ENCODE results near the gene ZNF835. TPM values are rescaled to one million over a fixed set of nuclear protein-coding genes. Genes with fewer than 3 reads are reported as not detected.
A peak's percentile ranks its signal among the peaks of the same experiment; 100 is the strongest.

Gene ZNF835
- polyA plus RNA-seq, 3 donors: 0.07 TPM; not detected in 2

GRCh38 chr19:56625708-56626107 is 45.8 kb downstream of the ZNF835 start:
- H3K27ac ChIP-seq (ENCODE audit: low read depth in 1 of 2, low read length in 2 of 2): no peak overlapping the region

GRCh38 chr19:56623006-56623405 is 48.6 kb downstream of the ZNF835 start:
- Histone ChIP-seq H3K79me2 (ENCODE audit: insufficient read depth, low read length) (no peaks in the 10 kb centered on the region), H3K27me3 (ENCODE audit: control insufficient read depth in 2 of 2, insufficient read depth in 2 of 2, low read length in 2 of 2) (no peaks in the 10 kb centered on the region), H3K4me2 (replicated peaks; ENCODE audit: extremely low read depth, low read length, poor library complexity, severe bottlenecking) (no peak overlapping the region), H3K4me1 (ENCODE audit: control insufficient read depth in 1 of 2, insufficient read depth in 2 of 2, low read length in 2 of 2) (no peaks in the 10 kb centered on the region), H2AFZ (ENCODE audit: insufficient read depth, low read depth, low read length, poor library complexity, severe bottlenecking) (no peak overlapping the region), H3K4me3 (replicated peaks in 1 of 3; ENCODE audit: low read depth in 2 of 3, low read length in 3 of 3) (peak overlapping the region in 1 of 3 experiments; percentile 20), H3K27ac (ENCODE audit: low read depth in 1 of 2, low read length in 2 of 2) (no peak overlapping the region), H3K9ac (ENCODE audit: insufficient read depth, low read length, poor library complexity, severe bottlenecking) (no peak overlapping the region), H3K9me3 (replicated peaks in 1 of 2; ENCODE audit: control insufficient read depth in 1 of 2, insufficient read depth in 1 of 2, low read length in 2 of 2) (peaks cover 95 to 99% of the 10 kb centered on the region in 2 donors), H4K20me1 (ENCODE audit: insufficient read depth, low read length) (no peaks in the 10 kb centered on the region), H3K36me3 (replicated peaks in 1 of 2; ENCODE audit: control insufficient read depth in 1 of 2, insufficient read depth in 2 of 2, low read length in 2 of 2) (peaks cover 0 to 46% of the 10 kb centered on the region in 2 donors)
- H3K27me3 Mint-ChIP-seq (ENCODE audit: low read depth in 3 of 3): no peaks in the 10 kb centered on the region
- H3K27ac Mint-ChIP-seq: no peak overlapping the region
- H3K36me3 Mint-ChIP-seq: peaks cover 17 to 45% of the 10 kb centered on the region in 2 donors
- H3K4me1 Mint-ChIP-seq: no peaks in the 10 kb centered on the region
- peaks cover 73 to 98% (median 92%) of the 10 kb centered on the region in 7 donors for H3K9me3 Mint-ChIP-seq
- no peak overlapping the region for H3K4me3 Mint-ChIP-seq
- intact Hi-C loops (cut with micrococcal nuclease): no loop called here
- WGBS (ENCODE audit: insufficient coverage): 80% methylated on average over 2 of the region's 9 CpGs
- no peak for TF ChIP-seq CTCF (IDR thresholded peaks at IDR 0.05)
- no peak for DNase-seq

More at GRCh38 chr19:56625708-56626107, 45.8 kb downstream of the ZNF835 start:
- DNase-seq: no peak
- H3K4me1 Mint-ChIP-seq: no peaks in the 10 kb centered on the region
- peak overlapping the region in 1 of 3 experiments; percentile 12 for H3K4me3 ChIP-seq (replicated peaks in 1 of 3; ENCODE audit: low read depth in 2 of 3, low read length in 3 of 3)
- H2AFZ ChIP-seq (ENCODE audit: insufficient read depth, low read depth, low read length, poor library complexity, severe bottlenecking): no peak overlapping the region
- intact Hi-C loops (cut with micrococcal nuclease): no loop called here
- H3K79me2 ChIP-seq (ENCODE audit: insufficient read depth, low read length): no peaks in the 10 kb centered on the region
- 94% methylated on average over 6 of the region's 9 CpGs for WGBS (ENCODE audit: insufficient coverage)
- H3K4me3 Mint-ChIP-seq: no peak overlapping the region
- peaks cover 94 to 97% of the 10 kb centered on the region in 2 donors for H3K9me3 ChIP-seq (replicated peaks in 1 of 2; ENCODE audit: control insufficient read depth in 1 of 2, insufficient read depth in 1 of 2, low read length in 2 of 2)
- no peak overlapping the region for H3K27ac Mint-ChIP-seq
- H3K9me3 Mint-ChIP-seq: peaks cover 69 to 96% (median 92%) of the 10 kb centered on the region in 7 donors
- peaks cover 0 to 42% of the 10 kb centered on the region in 2 donors for H3K36me3 ChIP-seq (replicated peaks in 1 of 2; ENCODE audit: control insufficient read depth in 1 of 2, insufficient read depth in 2 of 2, low read length in 2 of 2)
- no peak overlapping the region for H3K9ac ChIP-seq (ENCODE audit: insufficient read depth, low read length, poor library complexity, severe bottlenecking)
- no peaks in the 10 kb centered on the region for H3K27me3 ChIP-seq (ENCODE audit: control insufficient read depth in 2 of 2, insufficient read depth in 2 of 2, low read length in 2 of 2)
- no peaks in the 10 kb centered on the region for H4K20me1 ChIP-seq (ENCODE audit: insufficient read depth, low read length)
- H3K4me2 ChIP-seq (replicated peaks; ENCODE audit: extremely low read depth, low read length, poor library complexity, severe bottlenecking): no peak overlapping the region
- H3K36me3 Mint-ChIP-seq: peaks cover 14 to 41% of the 10 kb centered on the region in 2 donors
- no peaks in the 10 kb centered on the region for H3K4me1 ChIP-seq (ENCODE audit: control insufficient read depth in 1 of 2, insufficient read depth in 2 of 2, low read length in 2 of 2)
- no peaks in the 10 kb centered on the region for H3K27me3 Mint-ChIP-seq (ENCODE audit: low read depth in 3 of 3)
- no peak for TF ChIP-seq CTCF (IDR thresholded peaks at IDR 0.05)

Data from CD14-positive monocyte (primary cell).